Liver (tissue), 9 donors: ENCODE results near the gene SLC17A9. TPM values are rescaled to one million over a fixed set of nuclear protein-coding genes. Genes with fewer than 3 reads are reported as not detected.

Source experiments
- DNase-seq: peaks from one replicate; pipeline ENCODE4 v3.0.0-alpha.2; 2017; ENCODE audit warnings: low spot score
- H3K27ac ChIP-seq, 2 donors: one replicate each; pipeline ENCODE4 v1.7.0; 2013; ENCODE audit warnings: inconsistent platforms in 2 of 2, low read length in 2 of 2, control low read depth in 1 of 2, low read depth in 1 of 2, mild to moderate bottlenecking in 1 of 2
- H3K27me3 ChIP-seq, 4 donors: one replicate each; pipeline versions ENCODE4 v1.6.1 to v1.7.0; 2013; ENCODE audit warnings: low read length in 3 of 4, inconsistent platforms in 1 of 4, mild to moderate bottlenecking in 1 of 4, moderate library complexity in 1 of 4; ENCODE audit not compliant: control insufficient read depth in 4 of 4, insufficient read depth in 4 of 4
- H3K36me3 ChIP-seq, 4 donors: one replicate each; pipeline versions ENCODE4 v1.6.1 to v1.7.0; 2013; ENCODE audit warnings: low read length in 3 of 4, mild to moderate bottlenecking in 3 of 4, low read depth in 1 of 4, moderate library complexity in 1 of 4; ENCODE audit not compliant: control insufficient read depth in 4 of 4, insufficient read depth in 3 of 4
- H3K4me1 ChIP-seq, 4 donors: one replicate each; pipeline versions ENCODE4 v1.6.1 to v1.7.0; 2013; ENCODE audit warnings: low read length in 3 of 4, mild to moderate bottlenecking in 3 of 4, moderate library complexity in 1 of 4; ENCODE audit not compliant: control insufficient read depth in 4 of 4, insufficient read depth in 4 of 4
- H3K4me3 ChIP-seq, 3 donors: one replicate each; pipeline versions ENCODE4 v1.6.1 to v1.7.0; 2013; ENCODE audit warnings: low read length in 3 of 3, control low read depth in 1 of 3, low read depth in 1 of 3, mild to moderate bottlenecking in 1 of 3
- H3K9ac ChIP-seq, 2 donors: one replicate each; pipeline ENCODE4 v1.7.0; 2013; ENCODE audit warnings: low read length in 2 of 2, mild to moderate bottlenecking in 2 of 2, moderate library complexity in 2 of 2, control low read depth in 1 of 2, low read depth in 1 of 2
- H3K9me3 ChIP-seq, 4 donors: one replicate each; pipeline versions ENCODE4 v1.6.1 to v1.7.0; 2013; ENCODE audit warnings: low read length in 3 of 4; ENCODE audit not compliant: control insufficient read depth in 4 of 4
- EGR1 ChIP-seq, 2 donors: IDR thresholded peaks; 2 replicates each; pipeline ENCODE4 v1.6.1; 2016 to 2018; ENCODE audit warnings: antibody characterized with exemption in 2 of 2, low read depth in 2 of 2
- FOXA1 ChIP-seq: IDR thresholded peaks from 2 replicates; pipeline ENCODE4 v1.6.1; 2016; ENCODE audit warnings: antibody characterized with exemption
- FOXA2 ChIP-seq: IDR thresholded peaks from 2 replicates; pipeline ENCODE4 v1.6.1; 2016; ENCODE audit warnings: antibody characterized with exemption
- GABPA ChIP-seq, 2 donors: IDR thresholded peaks in 1 of 2; conservative IDR thresholded peaks in 1 of 2; 2 replicates each; pipeline ENCODE4 v1.6.1; 2016; ENCODE audit warnings: antibody characterized with exemption in 2 of 2, mild to moderate bottlenecking in 1 of 2, moderate library complexity in 1 of 2
- HNF4A ChIP-seq, 2 donors: conservative IDR thresholded peaks; 2 replicates each; pipeline ENCODE4 v1.6.1; 2016; ENCODE audit warnings: antibody characterized with exemption in 2 of 2, mild to moderate bottlenecking in 2 of 2
- HNF4G ChIP-seq: IDR thresholded peaks from 2 replicates; pipeline ENCODE4 v1.6.1; 2016; ENCODE audit warnings: antibody characterized with exemption
- JUND ChIP-seq, 2 donors: IDR thresholded peaks; 2 replicates each; pipeline ENCODE4 v1.6.1; 2016; ENCODE audit warnings: antibody characterized with exemption in 2 of 2
- NR2F2 ChIP-seq: IDR thresholded peaks from 2 replicates; pipeline ENCODE4 v1.6.1; 2016; ENCODE audit warnings: antibody characterized with exemption
- RAD21 ChIP-seq, 2 donors: IDR thresholded peaks; 2 replicates each; pipeline ENCODE4 v1.6.1; 2016; ENCODE audit warnings: antibody characterized with exemption in 2 of 2, mild to moderate bottlenecking in 2 of 2
- RXRA ChIP-seq, 2 donors: IDR thresholded peaks; 2 replicates each; pipeline ENCODE4 v1.6.1; 2017 to 2018; ENCODE audit warnings: antibody characterized with exemption in 2 of 2, mild to moderate bottlenecking in 1 of 2
- SP1 ChIP-seq: IDR thresholded peaks from 2 replicates; pipeline ENCODE4 v1.6.1; 2018; ENCODE audit warnings: antibody characterized with exemption, mild to moderate bottlenecking
- TAF1 ChIP-seq: conservative IDR thresholded peaks from 2 replicates; pipeline ENCODE4 v1.6.1; 2016; ENCODE audit warnings: antibody characterized with exemption, mild to moderate bottlenecking
- YY1 ChIP-seq: IDR thresholded peaks from 2 replicates; pipeline ENCODE4 v1.6.1; 2016; ENCODE audit warnings: antibody characterized with exemption, mild to moderate bottlenecking
- WGBS: extraction: QIAGEN DNeasy Blood & Tissue Kit; methylation state at CpG from one replicate; pipeline ENCODE4 v1.1.7; 2013; 5-methylcytosine and 5-hydroxymethylcytosine counted together
- polyA plus RNA-seq, 2 donors: library from polyadenylated mRNA; stranded (reverse) in 1 of 2; unstranded in 1 of 2; fragments of 200-250 nt in 1 of 2; fragments of >200 nt in 1 of 2; fragmentation: Nextera tagmentation in 1 of 2; extraction: Ambion mirVana in 1 of 2; gene quantifications; one replicate each; pipeline versions ENCODE4 v1.2.1 to v1.2.3, GENCODE V29; 2013 to 2015
- total RNA-seq, 2 donors: library from RNA; depleted of rRNA; stranded (reverse); fragments of >200 nt; gene quantifications; one replicate each; pipeline ENCODE4 v1.2.3, GENCODE V29; 2014
- TF ChIP-seq, protein P1 (sequence below): IDR thresholded peaks from 2 replicates; pipeline ENCODE4 v1.6.1; 2016; ENCODE audit warnings: antibody characterized with exemption
- TF ChIP-seq, protein P2 (sequence below): IDR thresholded peaks from 2 replicates; pipeline ENCODE4 v1.6.1; 2016; ENCODE audit warnings: antibody characterized with exemption
- TF ChIP-seq, protein P3 (sequence below): IDR thresholded peaks from 2 replicates; pipeline ENCODE4 v1.6.1; 2016; ENCODE audit warnings: antibody characterized with exemption, mild to moderate bottlenecking
- TF ChIP-seq, protein P4 (sequence below): fragments of 150-350 bp; IDR thresholded peaks from 2 replicates; pipeline ENCODE4 v1.5.1; 2017; ENCODE audit warnings: improper control_type of control experiment, low read depth, low read length; ENCODE audit not compliant: missing input control
- TF ChIP-seq, protein P5 (sequence below): IDR thresholded peaks from 2 replicates; pipeline ENCODE4 v1.6.1; 2016; ENCODE audit warnings: antibody characterized with exemption
- donor health status: healthy.
- donor health status: healthy.
- donor health status: healthy.
- donor health status: healthy.
- donor health status: healthy.

Gene SLC17A9
- total and polyA plus RNA-seq, 4 donors: 16.0 to 138 (median 64.6) TPM

GRCh38 chr20:62913043-62913630 lies 39.4 kb upstream of the SLC17A9 start:
- Histone ChIP-seq H3K9me3 (no peaks in the 10 kb centered on the region), H3K4me3 (no peak overlapping the region), H3K36me3 (peaks cover 12 to 47% (median 34%) of the 10 kb centered on the region in 4 donors), H3K27me3 (no peaks in the 10 kb centered on the region), H3K9ac (no peak overlapping the region), H3K27ac (no peak overlapping the region), H3K4me1 (peaks cover 5 to 42% (median 32%) of the 10 kb centered on the region in 4 donors)
- TF ChIP-seq JUND (IDR thresholded peaks at IDR 0.05) (no peak), EGR1 (IDR thresholded peaks at IDR 0.05; ENCODE audit: low read depth in 2 of 2) (no peak), GABPA (IDR thresholded peaks at IDR 0.05 in 1 of 2, conservative IDR thresholded peaks at IDR 0.05 in 1 of 2) (no peak), FOXA2 (no peak), FOXA1 (no peak), TAF1 (no peak)
- TF ChIP-seq, protein P1, sequence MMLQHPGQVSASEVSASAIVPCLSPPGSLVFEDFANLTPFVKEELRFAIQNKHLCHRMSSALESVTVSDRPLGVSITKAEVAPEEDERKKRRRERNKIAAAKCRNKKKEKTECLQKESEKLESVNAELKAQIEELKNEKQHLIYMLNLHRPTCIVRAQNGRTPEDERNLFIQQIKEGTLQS: no peak
- TF ChIP-seq, protein P2, sequence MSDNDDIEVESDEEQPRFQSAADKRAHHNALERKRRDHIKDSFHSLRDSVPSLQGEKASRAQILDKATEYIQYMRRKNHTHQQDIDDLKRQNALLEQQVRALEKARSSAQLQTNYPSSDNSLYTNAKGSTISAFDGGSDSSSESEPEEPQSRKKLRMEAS: no peak
- TF ChIP-seq, protein P3, sequence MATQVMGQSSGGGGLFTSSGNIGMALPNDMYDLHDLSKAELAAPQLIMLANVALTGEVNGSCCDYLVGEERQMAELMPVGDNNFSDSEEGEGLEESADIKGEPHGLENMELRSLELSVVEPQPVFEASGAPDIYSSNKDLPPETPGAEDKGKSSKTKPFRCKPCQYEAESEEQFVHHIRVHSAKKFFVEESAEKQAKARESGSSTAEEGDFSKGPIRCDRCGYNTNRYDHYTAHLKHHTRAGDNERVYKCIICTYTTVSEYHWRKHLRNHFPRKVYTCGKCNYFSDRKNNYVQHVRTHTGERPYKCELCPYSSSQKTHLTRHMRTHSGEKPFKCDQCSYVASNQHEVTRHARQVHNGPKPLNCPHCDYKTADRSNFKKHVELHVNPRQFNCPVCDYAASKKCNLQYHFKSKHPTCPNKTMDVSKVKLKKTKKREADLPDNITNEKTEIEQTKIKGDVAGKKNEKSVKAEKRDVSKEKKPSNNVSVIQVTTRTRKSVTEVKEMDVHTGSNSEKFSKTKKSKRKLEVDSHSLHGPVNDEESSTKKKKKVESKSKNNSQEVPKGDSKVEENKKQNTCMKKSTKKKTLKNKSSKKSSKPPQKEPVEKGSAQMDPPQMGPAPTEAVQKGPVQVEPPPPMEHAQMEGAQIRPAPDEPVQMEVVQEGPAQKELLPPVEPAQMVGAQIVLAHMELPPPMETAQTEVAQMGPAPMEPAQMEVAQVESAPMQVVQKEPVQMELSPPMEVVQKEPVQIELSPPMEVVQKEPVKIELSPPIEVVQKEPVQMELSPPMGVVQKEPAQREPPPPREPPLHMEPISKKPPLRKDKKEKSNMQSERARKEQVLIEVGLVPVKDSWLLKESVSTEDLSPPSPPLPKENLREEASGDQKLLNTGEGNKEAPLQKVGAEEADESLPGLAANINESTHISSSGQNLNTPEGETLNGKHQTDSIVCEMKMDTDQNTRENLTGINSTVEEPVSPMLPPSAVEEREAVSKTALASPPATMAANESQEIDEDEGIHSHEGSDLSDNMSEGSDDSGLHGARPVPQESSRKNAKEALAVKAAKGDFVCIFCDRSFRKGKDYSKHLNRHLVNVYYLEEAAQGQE: no peak
- no peak for DNase-seq
- WGBS: 67% methylated on average over 7 of the region's 7 CpGs

DNA sequence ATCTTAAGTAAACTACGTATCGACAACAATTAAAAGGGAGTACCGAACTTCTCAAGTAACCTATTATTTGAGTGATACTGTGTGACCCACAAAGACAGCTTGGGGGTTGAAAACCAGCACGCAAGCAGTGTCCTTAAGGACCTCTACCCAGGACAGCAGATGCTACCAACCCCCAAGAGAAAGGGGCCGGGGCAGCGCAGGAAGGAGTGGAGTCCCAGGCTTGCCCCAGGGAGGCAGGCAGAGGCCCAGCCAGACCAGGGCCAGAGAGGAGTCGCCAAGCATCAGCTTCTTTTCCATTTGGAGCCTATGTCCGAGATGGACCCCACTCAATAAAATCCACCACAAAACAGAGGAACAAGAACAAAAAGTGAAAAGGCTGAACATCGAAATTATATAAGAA lies 38.1 kb upstream of the SLC17A9 start:
- 91% methylated on average over 9 of the region's 9 CpGs for WGBS
- Histone ChIP-seq H3K4me1 (peaks cover 5 to 52% (median 41%) of the 10 kb centered on the region in 4 donors), H3K27ac (no peak overlapping the region), H3K36me3 (peaks cover 6 to 34% (median 25%) of the 10 kb centered on the region in 4 donors), H3K9me3 (no peaks in the 10 kb centered on the region), H3K9ac (no peak overlapping the region), H3K27me3 (no peaks in the 10 kb centered on the region), H3K4me3 (no peak overlapping the region)
- TF ChIP-seq, protein P4, sequence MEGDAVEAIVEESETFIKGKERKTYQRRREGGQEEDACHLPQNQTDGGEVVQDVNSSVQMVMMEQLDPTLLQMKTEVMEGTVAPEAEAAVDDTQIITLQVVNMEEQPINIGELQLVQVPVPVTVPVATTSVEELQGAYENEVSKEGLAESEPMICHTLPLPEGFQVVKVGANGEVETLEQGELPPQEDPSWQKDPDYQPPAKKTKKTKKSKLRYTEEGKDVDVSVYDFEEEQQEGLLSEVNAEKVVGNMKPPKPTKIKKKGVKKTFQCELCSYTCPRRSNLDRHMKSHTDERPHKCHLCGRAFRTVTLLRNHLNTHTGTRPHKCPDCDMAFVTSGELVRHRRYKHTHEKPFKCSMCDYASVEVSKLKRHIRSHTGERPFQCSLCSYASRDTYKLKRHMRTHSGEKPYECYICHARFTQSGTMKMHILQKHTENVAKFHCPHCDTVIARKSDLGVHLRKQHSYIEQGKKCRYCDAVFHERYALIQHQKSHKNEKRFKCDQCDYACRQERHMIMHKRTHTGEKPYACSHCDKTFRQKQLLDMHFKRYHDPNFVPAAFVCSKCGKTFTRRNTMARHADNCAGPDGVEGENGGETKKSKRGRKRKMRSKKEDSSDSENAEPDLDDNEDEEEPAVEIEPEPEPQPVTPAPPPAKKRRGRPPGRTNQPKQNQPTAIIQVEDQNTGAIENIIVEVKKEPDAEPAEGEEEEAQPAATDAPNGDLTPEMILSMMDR: no peak
- no peak for TF ChIP-seq SP1
- TF ChIP-seq FOXA2: no peak
- no peak for TF ChIP-seq RXRA (IDR thresholded peaks at IDR 0.05)
- TF ChIP-seq EGR1 (IDR thresholded peaks at IDR 0.05; ENCODE audit: low read depth in 2 of 2): no peak
- TF ChIP-seq, protein P1: no peak
- TF ChIP-seq, protein P5, sequence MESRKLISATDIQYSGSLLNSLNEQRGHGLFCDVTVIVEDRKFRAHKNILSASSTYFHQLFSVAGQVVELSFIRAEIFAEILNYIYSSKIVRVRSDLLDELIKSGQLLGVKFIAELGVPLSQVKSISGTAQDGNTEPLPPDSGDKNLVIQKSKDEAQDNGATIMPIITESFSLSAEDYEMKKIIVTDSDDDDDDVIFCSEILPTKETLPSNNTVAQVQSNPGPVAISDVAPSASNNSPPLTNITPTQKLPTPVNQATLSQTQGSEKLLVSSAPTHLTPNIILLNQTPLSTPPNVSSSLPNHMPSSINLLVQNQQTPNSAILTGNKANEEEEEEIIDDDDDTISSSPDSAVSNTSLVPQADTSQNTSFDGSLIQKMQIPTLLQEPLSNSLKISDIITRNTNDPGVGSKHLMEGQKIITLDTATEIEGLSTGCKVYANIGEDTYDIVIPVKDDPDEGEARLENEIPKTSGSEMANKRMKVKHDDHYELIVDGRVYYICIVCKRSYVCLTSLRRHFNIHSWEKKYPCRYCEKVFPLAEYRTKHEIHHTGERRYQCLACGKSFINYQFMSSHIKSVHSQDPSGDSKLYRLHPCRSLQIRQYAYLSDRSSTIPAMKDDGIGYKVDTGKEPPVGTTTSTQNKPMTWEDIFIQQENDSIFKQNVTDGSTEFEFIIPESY: no peak
- no peak for TF ChIP-seq GABPA (IDR thresholded peaks at IDR 0.05 in 1 of 2, conservative IDR thresholded peaks at IDR 0.05 in 1 of 2)
- TF ChIP-seq, protein P2: no peak
- TF ChIP-seq YY1: no peak
- TF ChIP-seq TAF1: no peak
- TF ChIP-seq FOXA1: no peak
- no peak for TF ChIP-seq JUND (IDR thresholded peaks at IDR 0.05)
- TF ChIP-seq HNF4G: no peak
- TF ChIP-seq RAD21 (IDR thresholded peaks at IDR 0.05): no peak
- TF ChIP-seq, protein P3: no peak
- no peak for TF ChIP-seq NR2F2
- no peak for TF ChIP-seq HNF4A (conservative IDR thresholded peaks at IDR 0.05)
- no peak for DNase-seq
